ENCODE data around the gene FTO. TPM values are rescaled to one million over a fixed set of nuclear protein-coding genes. Genes with fewer than 3 reads are reported as not detected.

FTO gene
- total RNA-seq, 1 experiment from 2014 or later, result 78.3 TPM

GRCh38 chr16:53876811-53877210 is 172.9 kb downstream of the FTO start:
- no peaks in the 10 kb centered on the region for H3K27me3 Mint-ChIP-seq (ENCODE audit: insufficient read depth, unreplicated experiment)
- no peaks in the 10 kb centered on the region for H3K9me3 ChIP-seq
- TF ChIP-seq, protein P1, sequence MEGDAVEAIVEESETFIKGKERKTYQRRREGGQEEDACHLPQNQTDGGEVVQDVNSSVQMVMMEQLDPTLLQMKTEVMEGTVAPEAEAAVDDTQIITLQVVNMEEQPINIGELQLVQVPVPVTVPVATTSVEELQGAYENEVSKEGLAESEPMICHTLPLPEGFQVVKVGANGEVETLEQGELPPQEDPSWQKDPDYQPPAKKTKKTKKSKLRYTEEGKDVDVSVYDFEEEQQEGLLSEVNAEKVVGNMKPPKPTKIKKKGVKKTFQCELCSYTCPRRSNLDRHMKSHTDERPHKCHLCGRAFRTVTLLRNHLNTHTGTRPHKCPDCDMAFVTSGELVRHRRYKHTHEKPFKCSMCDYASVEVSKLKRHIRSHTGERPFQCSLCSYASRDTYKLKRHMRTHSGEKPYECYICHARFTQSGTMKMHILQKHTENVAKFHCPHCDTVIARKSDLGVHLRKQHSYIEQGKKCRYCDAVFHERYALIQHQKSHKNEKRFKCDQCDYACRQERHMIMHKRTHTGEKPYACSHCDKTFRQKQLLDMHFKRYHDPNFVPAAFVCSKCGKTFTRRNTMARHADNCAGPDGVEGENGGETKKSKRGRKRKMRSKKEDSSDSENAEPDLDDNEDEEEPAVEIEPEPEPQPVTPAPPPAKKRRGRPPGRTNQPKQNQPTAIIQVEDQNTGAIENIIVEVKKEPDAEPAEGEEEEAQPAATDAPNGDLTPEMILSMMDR (IDR thresholded peaks at IDR 0.05; ENCODE audit: insufficient read depth in 1 of 2, low read depth in 1 of 2, low read length in 1 of 2, severe bottlenecking in 1 of 2, unreplicated experiment in 1 of 2), result no peak
- H3K4me3 Mint-ChIP-seq (ENCODE audit: unreplicated experiment), result no peak overlapping the region
- peaks cover 11% of the 10 kb centered on the region for H3K4me1 ChIP-seq
- no TSS peak for BruUV-seq (replicated peaks)
- intact Hi-C loops (cut with micrococcal nuclease; ENCODE audit: unreplicated experiment), result no loop called here
- H3K27ac Mint-ChIP-seq (ENCODE audit: unreplicated experiment), result no peak overlapping the region
- H3K9me3 Mint-ChIP-seq (ENCODE audit: unreplicated experiment), result peaks cover 9% of the 10 kb centered on the region
- H3K4me3 ChIP-seq (ENCODE audit: low read depth, low read length), result no peak overlapping the region
- CTCF ChIA-PET, result no interaction called here
- no peak for DNase-seq
- peaks cover 1% of the 10 kb centered on the region for H3K36me3 ChIP-seq (ENCODE audit: control insufficient read depth, insufficient read depth, low read length)
- no peaks in the 10 kb centered on the region for H3K27me3 ChIP-seq (replicated peaks; ENCODE audit: control insufficient read depth, insufficient read depth, low read length)
- peaks cover 36% of the 10 kb centered on the region for H3K36me3 Mint-ChIP-seq (ENCODE audit: insufficient read depth, unreplicated experiment)
- POLR2A ChIA-PET, result no interaction called here
- H3K4me1 Mint-ChIP-seq (ENCODE audit: low read depth, unreplicated experiment), result no peaks in the 10 kb centered on the region

- CTCF ChIA-PET, result no interaction called here
- POLR2A ChIA-PET, result no interaction called here
- DNase-seq, result no peak
Observed at GRCh38 chr16:53878216-53878615, 174.3 kb downstream of the FTO start.

DNA sequence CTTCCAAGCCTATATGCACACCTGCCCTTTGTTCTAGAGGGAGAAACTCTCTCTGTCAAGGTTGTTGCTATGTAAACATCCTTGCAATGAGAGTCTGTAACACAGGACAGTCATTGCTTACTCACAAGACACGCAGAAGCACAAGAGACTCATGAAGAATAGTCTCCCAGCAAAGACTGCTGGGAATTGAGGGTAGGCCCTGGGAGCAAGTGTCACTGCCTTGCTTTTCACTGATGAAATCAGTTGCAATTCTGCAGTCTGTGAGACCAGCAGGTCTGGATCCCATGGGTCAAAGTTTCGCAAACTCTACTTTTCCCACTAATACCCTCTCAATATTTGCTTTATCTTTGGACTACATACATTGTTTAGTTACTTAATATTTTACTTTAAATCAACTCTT is 177.4 kb downstream of the FTO start:
- TF ChIP-seq, protein P1 (IDR thresholded peaks at IDR 0.05; ENCODE audit: insufficient read depth in 1 of 2, low read depth in 1 of 2, low read length in 1 of 2, severe bottlenecking in 1 of 2, unreplicated experiment in 1 of 2), result no peak
- Mint-ChIP-seq H3K9me3 (ENCODE audit: unreplicated experiment) (peaks cover 1% of the 10 kb centered on the region), H3K27ac (ENCODE audit: unreplicated experiment) (peak overlapping the region; percentile 84), H3K4me1 (ENCODE audit: low read depth, unreplicated experiment) (peaks cover 27% of the 10 kb centered on the region), H3K36me3 (ENCODE audit: insufficient read depth, unreplicated experiment) (peaks cover 40% of the 10 kb centered on the region), H3K4me3 (ENCODE audit: unreplicated experiment) (no peak overlapping the region), H3K27me3 (ENCODE audit: insufficient read depth, unreplicated experiment) (no peaks in the 10 kb centered on the region)
- H3K9me3 ChIP-seq, result no peaks in the 10 kb centered on the region
- H3K4me1 ChIP-seq, result peaks cover 37% of the 10 kb centered on the region
- H3K36me3 ChIP-seq (ENCODE audit: control insufficient read depth, insufficient read depth, low read length), result no peaks in the 10 kb centered on the region; the same call in 1 of the 2 replicates
- no peaks in the 10 kb centered on the region for H3K27me3 ChIP-seq (replicated peaks; ENCODE audit: control insufficient read depth, insufficient read depth, low read length)
- peak; percentile 77 to 91 for DNase-seq
- BruUV-seq (replicated peaks), result no TSS peak
- ChIA-PET CTCF (interaction anchor here (0.6 to 0.8 kb wide), 3 partner anchors 18 to 127 kb away, joined by 3 to 4 read pairs (median 4); no protein-coding TSS in a partner anchor), POLR2A (interaction anchor here (0.7 to 1.0 kb wide), 2 partner anchors 89 to 643 kb away, joined by 3 to 14 read pairs; no protein-coding TSS in a partner anchor)
- intact Hi-C loops (cut with micrococcal nuclease; ENCODE audit: unreplicated experiment), result loop anchor here (1.0 to 2.0 kb wide), 5 partner anchors 17 to 1047 kb away; no protein-coding TSS in a partner anchor
- H3K4me3 ChIP-seq (ENCODE audit: low read depth, low read length), result no peak overlapping the region

More at GRCh38 chr16:53878216-53878615, 174.3 kb downstream of the FTO start:
- Histone ChIP-seq H3K9me3 (no peaks in the 10 kb centered on the region), H3K36me3 (ENCODE audit: control insufficient read depth, insufficient read depth, low read length) (no peaks in the 10 kb centered on the region; the same call in none of the 2 replicates), H3K27me3 (replicated peaks; ENCODE audit: control insufficient read depth, insufficient read depth, low read length) (no peaks in the 10 kb centered on the region), H3K4me1 (peaks cover 18% of the 10 kb centered on the region), H3K4me3 (ENCODE audit: low read depth, low read length) (no peak overlapping the region)
- H3K4me3 Mint-ChIP-seq (ENCODE audit: unreplicated experiment), result no peak overlapping the region
- H3K27me3 Mint-ChIP-seq (ENCODE audit: insufficient read depth, unreplicated experiment), result no peaks in the 10 kb centered on the region
- intact Hi-C loops (cut with micrococcal nuclease; ENCODE audit: unreplicated experiment), result no loop called here
- peaks cover 33% of the 10 kb centered on the region for H3K36me3 Mint-ChIP-seq (ENCODE audit: insufficient read depth, unreplicated experiment)
- no peak overlapping the region for H3K27ac Mint-ChIP-seq (ENCODE audit: unreplicated experiment)
- TF ChIP-seq, protein P1 (IDR thresholded peaks at IDR 0.05; ENCODE audit: insufficient read depth in 1 of 2, low read depth in 1 of 2, low read length in 1 of 2, severe bottlenecking in 1 of 2, unreplicated experiment in 1 of 2), result no peak
- no peaks in the 10 kb centered on the region for H3K9me3 Mint-ChIP-seq (ENCODE audit: unreplicated experiment)
- peaks cover 9% of the 10 kb centered on the region for H3K4me1 Mint-ChIP-seq (ENCODE audit: low read depth, unreplicated experiment)
- no TSS peak for BruUV-seq (replicated peaks)
